ENCODE data around the gene F10. TPM values are rescaled to one million over a fixed set of nuclear protein-coding genes. Genes with fewer than 3 reads are reported as not detected.
"Not testable (repeated sequence)": the region's sequence is repeated elsewhere in the genome, so short reads cannot be mapped to it uniquely, and the experiment has no call there.

Gene F10
- polyA plus RNA-seq, 1 of the 3 experiments (the other 2 are of a cell fraction) = 12.5 TPM

DNA sequence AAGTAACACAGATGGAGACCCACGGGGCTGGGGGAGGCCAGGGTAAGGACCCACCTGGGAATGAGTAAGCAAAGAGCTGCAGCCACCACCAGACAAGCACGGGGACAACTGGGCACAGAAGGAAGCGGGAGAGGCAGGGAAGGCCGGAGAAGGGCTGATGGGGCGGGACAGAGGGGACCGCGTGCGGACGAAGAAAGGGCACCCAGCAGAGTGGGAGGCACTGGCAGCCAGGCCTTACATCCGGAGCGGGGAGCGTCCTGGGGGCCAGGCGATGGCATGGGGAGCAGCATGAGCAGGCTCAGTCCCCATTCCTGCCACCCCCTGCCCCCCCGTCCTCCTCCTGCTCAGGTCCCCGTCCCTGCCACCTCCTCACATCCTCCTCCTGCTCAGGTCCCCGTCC lies 38.8 kb downstream of the F10 start:
- no peak overlapping the region for H3K4me2 ChIP-seq
- H3K79me2 ChIP-seq (ENCODE audit: insufficient read depth) = no peaks in the 10 kb centered on the region
- no peaks in the 10 kb centered on the region for H3K27me3 ChIP-seq (ENCODE audit: insufficient read depth)
- no peak for DNase-seq
- no peaks in the 10 kb centered on the region for H4K20me1 ChIP-seq (ENCODE audit: insufficient read depth)
- H3K9me3 ChIP-seq = no peaks in the 10 kb centered on the region
- no peak overlapping the region for H3K27ac ChIP-seq (ENCODE audit: low read depth in 2 of 2, low read length in 1 of 2)
- no peak overlapping the region for H3K4me3 ChIP-seq (ENCODE audit: low read depth in 2 of 2, low read length in 1 of 2)
- H3K9ac ChIP-seq = no peak overlapping the region
- 72% methylated on average over 16 of the region's 16 CpGs for WGBS (ENCODE audit: low lambda C conversion rate)
- no peaks in the 10 kb centered on the region for H3K36me3 ChIP-seq (replicated peaks in 1 of 2; ENCODE audit: control insufficient read depth in 1 of 2, insufficient read depth in 2 of 2, low read length in 1 of 2)
- H3F3A ChIP-seq (replicated peaks; ENCODE audit: insufficient read depth) = no peaks in the 10 kb centered on the region
- no peaks in the 10 kb centered on the region for H3K9me2 ChIP-seq
- H3K4me1 ChIP-seq (ENCODE audit: control insufficient read depth in 1 of 2, insufficient read depth in 2 of 2, low read depth in 1 of 2, low read length in 1 of 2) = no peaks in the 10 kb centered on the region; a peak in 1 of 4 replicates
- POLR2A ChIA-PET = no interaction called here
- H2AFZ ChIP-seq (ENCODE audit: low read depth) = no peak overlapping the region
- no peak for TF ChIP-seq TAF1 (IDR thresholded peaks at IDR 0.05; ENCODE audit: borderline replicate concordance, low read depth, low read length)
- TF ChIP-seq RAD21 (IDR thresholded peaks at IDR 0.05; ENCODE audit: low read length) = no peak
- no peak for TF ChIP-seq YY1 (IDR thresholded peaks at IDR 0.05; ENCODE audit: low read depth)
- no peak for TF ChIP-seq FOSL2 (IDR thresholded peaks at IDR 0.05; ENCODE audit: borderline replicate concordance, low read depth)
- TF ChIP-seq RFX5 (IDR thresholded peaks at IDR 0.05; ENCODE audit: low read length) = no peak
- no peak for TF ChIP-seq ELF1 (IDR thresholded peaks at IDR 0.05)
- CTCF ChIA-PET = no interaction called here

DNA sequence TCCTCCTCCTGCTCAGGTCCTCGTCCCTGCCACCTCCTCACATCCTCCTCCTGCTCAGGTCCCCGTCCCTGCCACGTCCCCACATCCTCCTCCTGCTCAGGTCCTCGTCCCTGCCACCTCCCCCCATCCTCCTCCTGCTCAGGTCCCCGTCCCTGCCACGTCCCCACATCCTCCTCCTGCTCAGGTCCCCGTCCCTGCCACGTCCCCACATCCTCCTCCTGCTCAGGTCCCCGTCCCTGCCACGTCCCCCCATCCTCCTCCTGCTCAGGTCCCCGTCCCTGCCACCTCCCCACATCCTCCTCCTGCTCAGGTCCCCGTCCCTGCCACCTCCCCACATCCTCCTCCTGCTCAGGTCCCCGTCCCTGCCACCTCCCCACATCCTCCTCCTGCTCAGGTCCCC lies 39.4 kb downstream of the F10 start:
- 31% methylated on average over 7 of the region's 13 CpGs for WGBS (ENCODE audit: low lambda C conversion rate)
- H3K4me3 ChIP-seq (ENCODE audit: low read depth in 2 of 2, low read length in 1 of 2); H3K9ac ChIP-seq; H2AFZ ChIP-seq (ENCODE audit: low read depth); H3K9me3 ChIP-seq; CTCF ChIA-PET; H3K79me2 ChIP-seq (ENCODE audit: insufficient read depth); H3F3A ChIP-seq (replicated peaks; ENCODE audit: insufficient read depth); H3K27me3 ChIP-seq (ENCODE audit: insufficient read depth); H3K27ac ChIP-seq (ENCODE audit: low read depth in 2 of 2, low read length in 1 of 2); H4K20me1 ChIP-seq (ENCODE audit: insufficient read depth); H3K36me3 ChIP-seq (replicated peaks in 1 of 2; ENCODE audit: control insufficient read depth in 1 of 2, insufficient read depth in 2 of 2, low read length in 1 of 2); H3K9me2 ChIP-seq; H3K4me1 ChIP-seq (ENCODE audit: control insufficient read depth in 1 of 2, insufficient read depth in 2 of 2, low read depth in 1 of 2, low read length in 1 of 2); H3K4me2 ChIP-seq; POLR2A ChIA-PET; DNase-seq: not testable (repeated sequence)

DNA sequence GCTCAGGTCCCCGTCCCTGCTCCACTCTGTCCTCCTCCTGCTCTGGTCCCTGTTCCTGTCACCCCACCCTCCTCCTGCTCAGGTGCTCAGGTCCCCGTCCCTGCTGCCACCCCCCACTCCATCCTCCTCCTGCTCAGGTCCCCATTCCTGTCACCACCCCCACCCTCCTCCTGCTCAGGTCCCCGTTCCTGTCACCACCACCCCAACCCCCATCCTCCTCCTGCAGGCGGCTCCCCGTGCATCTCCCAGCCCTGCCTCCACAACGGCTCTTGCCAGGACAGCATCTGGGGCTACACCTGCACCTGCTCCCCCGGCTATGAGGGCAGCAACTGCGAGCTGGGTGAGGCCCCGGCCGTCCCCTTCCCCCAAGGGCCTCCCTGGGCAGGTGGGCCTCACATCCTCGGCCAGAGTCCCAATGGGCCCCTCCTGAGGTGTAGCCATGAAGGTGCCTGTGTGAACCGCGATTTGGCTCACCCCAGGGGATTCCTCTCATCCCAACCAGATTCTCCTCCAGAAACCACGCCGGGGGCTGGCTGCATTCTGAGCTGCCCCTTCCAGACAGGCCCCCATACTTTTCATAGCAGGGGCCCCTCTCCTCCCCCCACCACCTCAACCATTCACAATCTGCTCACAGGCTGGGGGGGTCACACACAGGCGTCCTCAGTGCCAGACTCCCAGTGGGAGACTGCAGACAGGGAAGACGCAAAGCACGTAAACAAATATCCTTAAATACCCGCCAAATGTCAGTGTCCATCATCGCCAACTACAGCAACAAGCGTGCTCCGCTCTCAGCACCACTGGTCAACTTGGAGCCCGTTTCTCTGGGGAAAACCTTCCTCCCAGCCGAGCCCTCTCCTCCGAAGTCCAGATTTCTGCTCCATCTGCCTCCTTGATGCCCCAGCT lies 40.4 kb downstream of the F10 start:
- DNase-seq = no peak
- TF ChIP-seq RFX5 (IDR thresholded peaks at IDR 0.05; ENCODE audit: low read length) = no peak
- TF ChIP-seq, protein P1, sequence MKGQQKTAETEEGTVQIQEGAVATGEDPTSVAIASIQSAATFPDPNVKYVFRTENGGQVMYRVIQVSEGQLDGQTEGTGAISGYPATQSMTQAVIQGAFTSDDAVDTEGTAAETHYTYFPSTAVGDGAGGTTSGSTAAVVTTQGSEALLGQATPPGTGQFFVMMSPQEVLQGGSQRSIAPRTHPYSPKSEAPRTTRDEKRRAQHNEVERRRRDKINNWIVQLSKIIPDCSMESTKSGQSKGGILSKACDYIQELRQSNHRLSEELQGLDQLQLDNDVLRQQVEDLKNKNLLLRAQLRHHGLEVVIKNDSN (IDR thresholded peaks at IDR 0.05; ENCODE audit: borderline replicate concordance, low read depth) = no peak
- TF ChIP-seq RCOR1 (IDR thresholded peaks at IDR 0.05; ENCODE audit: low read length) = no peak
- TF ChIP-seq, protein P2, sequence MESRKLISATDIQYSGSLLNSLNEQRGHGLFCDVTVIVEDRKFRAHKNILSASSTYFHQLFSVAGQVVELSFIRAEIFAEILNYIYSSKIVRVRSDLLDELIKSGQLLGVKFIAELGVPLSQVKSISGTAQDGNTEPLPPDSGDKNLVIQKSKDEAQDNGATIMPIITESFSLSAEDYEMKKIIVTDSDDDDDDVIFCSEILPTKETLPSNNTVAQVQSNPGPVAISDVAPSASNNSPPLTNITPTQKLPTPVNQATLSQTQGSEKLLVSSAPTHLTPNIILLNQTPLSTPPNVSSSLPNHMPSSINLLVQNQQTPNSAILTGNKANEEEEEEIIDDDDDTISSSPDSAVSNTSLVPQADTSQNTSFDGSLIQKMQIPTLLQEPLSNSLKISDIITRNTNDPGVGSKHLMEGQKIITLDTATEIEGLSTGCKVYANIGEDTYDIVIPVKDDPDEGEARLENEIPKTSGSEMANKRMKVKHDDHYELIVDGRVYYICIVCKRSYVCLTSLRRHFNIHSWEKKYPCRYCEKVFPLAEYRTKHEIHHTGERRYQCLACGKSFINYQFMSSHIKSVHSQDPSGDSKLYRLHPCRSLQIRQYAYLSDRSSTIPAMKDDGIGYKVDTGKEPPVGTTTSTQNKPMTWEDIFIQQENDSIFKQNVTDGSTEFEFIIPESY (IDR thresholded peaks at IDR 0.05; ENCODE audit: borderline replicate concordance, low read depth) = no peak
- TF ChIP-seq JUND (IDR thresholded peaks at IDR 0.05) = no peak
- no peak for TF ChIP-seq GATA2 (CRISPR knock-in tag; IDR thresholded peaks at IDR 0.05)
- no peaks in the 10 kb centered on the region; a peak in 1 of 4 replicates for H3K4me1 ChIP-seq (ENCODE audit: control insufficient read depth in 1 of 2, insufficient read depth in 2 of 2, low read depth in 1 of 2, low read length in 1 of 2)
- ChIA-PET CTCF (no interaction called here), POLR2A (no interaction called here)
- no peaks in the 10 kb centered on the region for H4K20me1 ChIP-seq (ENCODE audit: insufficient read depth)
- no peaks in the 10 kb centered on the region for H3K27me3 ChIP-seq (ENCODE audit: insufficient read depth)
- H3K9me3 ChIP-seq = no peaks in the 10 kb centered on the region
- H3K9me2 ChIP-seq = no peaks in the 10 kb centered on the region
- H3K4me2 ChIP-seq = no peak overlapping the region
- H3K79me2 ChIP-seq (ENCODE audit: insufficient read depth) = no peaks in the 10 kb centered on the region
- H3K27ac ChIP-seq (ENCODE audit: low read depth in 2 of 2, low read length in 1 of 2) = no peak overlapping the region
- H2AFZ ChIP-seq (ENCODE audit: low read depth) = no peak overlapping the region
- H3K9ac ChIP-seq = no peak overlapping the region
- H3K4me3 ChIP-seq (ENCODE audit: low read depth in 2 of 2, low read length in 1 of 2) = no peak overlapping the region
- H3K36me3 ChIP-seq (replicated peaks in 1 of 2; ENCODE audit: control insufficient read depth in 1 of 2, insufficient read depth in 2 of 2, low read length in 1 of 2) = peaks cover 0 to 7% of the 10 kb centered on the region in 2 experiments
- WGBS (ENCODE audit: low lambda C conversion rate) = 60% methylated on average over 25 of the region's 25 CpGs
- H3F3A ChIP-seq (replicated peaks; ENCODE audit: insufficient read depth) = no peaks in the 10 kb centered on the region
